Activated CD8-positive, alpha-beta memory T cell treated with anti-CD3 and anti-CD28 coated beads, Interleukin-2, amount 50 U/mL, for 48 hours (primary cell): ENCODE results near the gene GLIPR2.

Experiments used
- DNase-seq: peaks from one replicate; pipeline ENCODE4 v3.0.0-alpha.2; 2020

Gene GLIPR2

GRCh38 chr9:36207546-36208012, 71.0 kb downstream of the GLIPR2 start:
- DNase-seq, result no peak

- DNase-seq, result no peak
Measured at GRCh38 chr9:36208521-36209253, 72.2 kb downstream of the GLIPR2 start.

GRCh38 chr9:36210722-36211121, 74.2 kb downstream of the GLIPR2 start:
- DNase-seq, result no peak

GRCh38 chr9:36211510-36211909, 75.0 kb downstream of the GLIPR2 start:
- DNase-seq, result no peak

- DNase-seq, result no peak
Measured at GRCh38 chr9:36213387-36213786, 76.9 kb downstream of the GLIPR2 start.
